GM23338 (cell line): Measurements from ENCODE around the gene SELENOO. TPM values are rescaled to one million over a fixed set of nuclear protein-coding genes. Genes with fewer than 3 reads are reported as not detected.

Experiments
- ATAC-seq: fragments of 200-7000 bp; cut with Tn5 transposase; 3 replicates; pipeline ENCODE4 v1.9.1; 2020
- DNase-seq: peaks from one replicate; pipeline ENCODE4 v3.0.0-alpha.2; 2015; ENCODE audit warnings: low spot score
- H2AFZ ChIP-seq: fragments of 200-600 bp; sonication (generic); 2 replicates; pipeline ENCODE4 v1.8.0; 2016; ENCODE audit warnings: antibody characterized with exemption, mild to moderate bottlenecking, moderate library complexity
- H3F3A ChIP-seq: fragments of 200-600 bp; sonication (generic); replicated peaks from 2 replicates; pipeline ENCODE4 v1.8.0; 2017; ENCODE audit warnings: antibody characterized with exemption, mixed run types, low read depth
- H3K27ac ChIP-seq: fragments of 200-600 bp; sonication (generic); 2 replicates; pipeline ENCODE4 v1.6.1; 2016; ENCODE audit warnings: low read depth
- H3K27me3 ChIP-seq: fragments of 200-600 bp; sonication (generic); 2 replicates; pipeline ENCODE4 v1.8.0; 2016; ENCODE audit warnings: mild to moderate bottlenecking, mixed run types, moderate library complexity; ENCODE audit not compliant: insufficient read depth
- H3K36me3 ChIP-seq: fragments of 200-600 bp; sonication (generic); 2 replicates; pipeline ENCODE4 v1.8.0; 2016; ENCODE audit warnings: mild to moderate bottlenecking; ENCODE audit not compliant: insufficient read depth
- H3K4me1 ChIP-seq: fragments of 200-600 bp; sonication (generic); 2 replicates; pipeline ENCODE4 v1.8.0; 2016; ENCODE audit warnings: mild to moderate bottlenecking, moderate library complexity; ENCODE audit not compliant: insufficient read depth
- H3K4me2 ChIP-seq: fragments of 200-600 bp; sonication (generic); 2 replicates; pipeline ENCODE4 v1.7.1; 2017; ENCODE audit warnings: mixed run types
- H3K4me3 ChIP-seq: fragments of 200-600 bp; sonication (generic); 2 replicates; pipeline ENCODE4 v1.6.1; 2016; ENCODE audit warnings: mixed run types
- H3K79me2 ChIP-seq: fragments of 200-600 bp; sonication (generic); replicated peaks from 2 replicates; pipeline ENCODE4 v1.8.0; 2017; ENCODE audit warnings: mild to moderate bottlenecking; ENCODE audit not compliant: insufficient read depth
- H3K9me2 ChIP-seq: fragments of 200-600 bp; sonication (generic); 2 replicates; pipeline ENCODE4 v1.8.0; 2017; ENCODE audit not compliant: insufficient read depth
- H4K20me1 ChIP-seq: fragments of 200-600 bp; sonication (generic); replicated peaks from 2 replicates; pipeline ENCODE4 v1.8.0; 2017; ENCODE audit warnings: mild to moderate bottlenecking; ENCODE audit not compliant: insufficient read depth
- H3K27ac Mint-ChIP-seq: 2 replicates; pipeline ENCODE4 v1.8.0; 2020; ENCODE audit warnings: inconsistent platforms, mild to moderate bottlenecking, moderate library complexity, mixed read lengths
- H3K27me3 Mint-ChIP-seq: 3 replicates; pipeline ENCODE4 v1.8.0; 2022; ENCODE audit warnings: low read depth, mild to moderate bottlenecking, moderate library complexity, mixed read lengths, inconsistent platforms; ENCODE audit not compliant: insufficient read depth, poor library complexity
- H3K36me3 Mint-ChIP-seq: 3 replicates; pipeline ENCODE4 v1.8.0; 2021; ENCODE audit warnings: low read depth, mild to moderate bottlenecking, inconsistent platforms, moderate library complexity, mixed read lengths
- H3K4me1 Mint-ChIP-seq: 3 replicates; pipeline ENCODE4 v1.8.0; 2020; ENCODE audit warnings: mild to moderate bottlenecking, inconsistent platforms, mixed read lengths
- H3K4me3 Mint-ChIP-seq: 3 replicates; pipeline ENCODE4 v1.8.0; 2021; ENCODE audit warnings: moderate library complexity, mild to moderate bottlenecking, inconsistent platforms, mixed read lengths
- H3K9me3 Mint-ChIP-seq: 3 replicates; pipeline ENCODE4 v1.8.0; 2020; ENCODE audit warnings: moderate library complexity, mild to moderate bottlenecking, inconsistent platforms, mixed read lengths
- CREB1 ChIP-seq: fragments of 250-450 bp; sonication (Bioruptor Pico); IDR thresholded peaks from 2 replicates; pipeline ENCODE4 v1.5.0; 2020; ENCODE audit warnings: low read depth, mild to moderate bottlenecking, moderate library complexity
- EZH2 ChIP-seq: fragments of 200-600 bp; sonication (generic); IDR thresholded peaks from one replicate; pipeline ENCODE4 v1.8.0; 2017; ENCODE audit warnings: antibody characterized with exemption, mild to moderate bottlenecking, low read depth; ENCODE audit not compliant: unreplicated experiment
- JUNB ChIP-seq: IDR thresholded peaks from one replicate; pipeline ENCODE4 v1.6.1; 2016; ENCODE audit warnings: antibody characterized with exemption; ENCODE audit not compliant: unreplicated experiment
- NANOG ChIP-seq: IDR thresholded peaks from 2 replicates; pipeline ENCODE4 v1.6.1; 2016; ENCODE audit warnings: antibody characterized with exemption, borderline replicate concordance
- STAT1 ChIP-seq: IDR thresholded peaks from one replicate; pipeline ENCODE4 v1.6.1; 2016; ENCODE audit warnings: antibody characterized with exemption; ENCODE audit not compliant: unreplicated experiment
- ZNF114 ChIP-seq: fragments of 250-450 bp; sonication (Bioruptor Pico); IDR thresholded peaks from 2 replicates; pipeline ENCODE4 v1.5.0; 2020; ENCODE audit warnings: mild to moderate bottlenecking, moderate library complexity
- polyA plus RNA-seq: library from polyadenylated mRNA; unstranded; fragments of >200 nt; fragmentation: Nextera tagmentation; extraction: Ambion mirVana; gene quantifications from 2 replicates; pipeline ENCODE4 v1.2.1, GENCODE V29; 2016
- total RNA-seq: library from RNA; depleted of rRNA; stranded (reverse); fragments of >200 nt; shearing (Covaris generic); gene quantifications from 2 replicates; pipeline ENCODE4 v1.2.3, GENCODE V29; 2014
- TF ChIP-seq, protein P1 (sequence below): fragments of 250-450 bp; sonication (Bioruptor Pico); IDR thresholded peaks from 2 replicates; pipeline ENCODE4 v1.5.0; 2020; ENCODE audit warnings: mild to moderate bottlenecking, moderate library complexity

The SELENOO gene
- total and polyA plus RNA-seq, 2 experiments from 2014 or later, result 6.8 to 21.3 TPM

DNA sequence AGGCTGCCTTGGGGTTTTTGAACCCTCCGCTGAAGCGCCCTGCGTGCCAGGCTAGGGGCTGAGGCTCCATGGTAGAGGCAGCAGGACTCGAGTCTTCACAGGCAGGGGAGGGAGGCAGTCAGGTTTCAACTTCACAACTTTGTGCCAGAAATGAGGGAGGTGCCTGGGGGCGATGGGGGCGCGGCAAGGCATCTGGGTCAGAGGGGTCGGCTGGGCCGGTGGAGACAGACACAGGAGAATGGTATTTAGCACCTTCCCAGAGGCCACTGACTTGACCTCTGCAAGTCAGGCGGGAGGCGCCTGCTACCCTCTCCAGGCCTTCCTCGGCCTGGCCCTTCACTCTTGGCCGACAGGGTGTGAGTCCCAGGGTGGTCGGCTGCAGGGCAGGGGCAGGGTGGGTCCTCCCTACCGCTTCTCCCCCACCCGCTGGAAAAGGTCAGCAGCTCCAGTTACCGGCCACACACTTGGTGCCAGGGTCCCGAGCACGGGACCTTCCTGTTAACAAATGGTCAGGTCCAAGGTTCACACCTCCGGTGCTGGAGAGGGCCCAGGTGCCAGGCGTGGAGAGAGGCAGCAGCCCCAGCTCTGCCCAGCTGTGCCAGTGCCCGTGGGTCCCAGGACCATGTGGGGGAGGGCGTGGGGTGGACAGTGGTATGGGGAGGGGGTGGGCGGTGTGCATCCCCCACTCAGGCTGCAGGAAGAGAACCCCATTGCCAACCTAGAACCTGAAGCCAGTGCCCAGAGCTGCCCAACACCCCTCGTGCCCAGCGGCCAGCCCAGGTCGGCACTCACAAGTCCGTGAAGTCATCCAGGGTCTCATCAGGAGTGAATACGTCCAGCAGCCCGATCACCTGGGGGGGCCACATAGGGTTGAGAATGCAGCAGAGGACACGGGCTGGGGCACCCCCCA is 56.9 kb downstream of the SELENOO start (continued):
- TF ChIP-seq, protein P1, sequence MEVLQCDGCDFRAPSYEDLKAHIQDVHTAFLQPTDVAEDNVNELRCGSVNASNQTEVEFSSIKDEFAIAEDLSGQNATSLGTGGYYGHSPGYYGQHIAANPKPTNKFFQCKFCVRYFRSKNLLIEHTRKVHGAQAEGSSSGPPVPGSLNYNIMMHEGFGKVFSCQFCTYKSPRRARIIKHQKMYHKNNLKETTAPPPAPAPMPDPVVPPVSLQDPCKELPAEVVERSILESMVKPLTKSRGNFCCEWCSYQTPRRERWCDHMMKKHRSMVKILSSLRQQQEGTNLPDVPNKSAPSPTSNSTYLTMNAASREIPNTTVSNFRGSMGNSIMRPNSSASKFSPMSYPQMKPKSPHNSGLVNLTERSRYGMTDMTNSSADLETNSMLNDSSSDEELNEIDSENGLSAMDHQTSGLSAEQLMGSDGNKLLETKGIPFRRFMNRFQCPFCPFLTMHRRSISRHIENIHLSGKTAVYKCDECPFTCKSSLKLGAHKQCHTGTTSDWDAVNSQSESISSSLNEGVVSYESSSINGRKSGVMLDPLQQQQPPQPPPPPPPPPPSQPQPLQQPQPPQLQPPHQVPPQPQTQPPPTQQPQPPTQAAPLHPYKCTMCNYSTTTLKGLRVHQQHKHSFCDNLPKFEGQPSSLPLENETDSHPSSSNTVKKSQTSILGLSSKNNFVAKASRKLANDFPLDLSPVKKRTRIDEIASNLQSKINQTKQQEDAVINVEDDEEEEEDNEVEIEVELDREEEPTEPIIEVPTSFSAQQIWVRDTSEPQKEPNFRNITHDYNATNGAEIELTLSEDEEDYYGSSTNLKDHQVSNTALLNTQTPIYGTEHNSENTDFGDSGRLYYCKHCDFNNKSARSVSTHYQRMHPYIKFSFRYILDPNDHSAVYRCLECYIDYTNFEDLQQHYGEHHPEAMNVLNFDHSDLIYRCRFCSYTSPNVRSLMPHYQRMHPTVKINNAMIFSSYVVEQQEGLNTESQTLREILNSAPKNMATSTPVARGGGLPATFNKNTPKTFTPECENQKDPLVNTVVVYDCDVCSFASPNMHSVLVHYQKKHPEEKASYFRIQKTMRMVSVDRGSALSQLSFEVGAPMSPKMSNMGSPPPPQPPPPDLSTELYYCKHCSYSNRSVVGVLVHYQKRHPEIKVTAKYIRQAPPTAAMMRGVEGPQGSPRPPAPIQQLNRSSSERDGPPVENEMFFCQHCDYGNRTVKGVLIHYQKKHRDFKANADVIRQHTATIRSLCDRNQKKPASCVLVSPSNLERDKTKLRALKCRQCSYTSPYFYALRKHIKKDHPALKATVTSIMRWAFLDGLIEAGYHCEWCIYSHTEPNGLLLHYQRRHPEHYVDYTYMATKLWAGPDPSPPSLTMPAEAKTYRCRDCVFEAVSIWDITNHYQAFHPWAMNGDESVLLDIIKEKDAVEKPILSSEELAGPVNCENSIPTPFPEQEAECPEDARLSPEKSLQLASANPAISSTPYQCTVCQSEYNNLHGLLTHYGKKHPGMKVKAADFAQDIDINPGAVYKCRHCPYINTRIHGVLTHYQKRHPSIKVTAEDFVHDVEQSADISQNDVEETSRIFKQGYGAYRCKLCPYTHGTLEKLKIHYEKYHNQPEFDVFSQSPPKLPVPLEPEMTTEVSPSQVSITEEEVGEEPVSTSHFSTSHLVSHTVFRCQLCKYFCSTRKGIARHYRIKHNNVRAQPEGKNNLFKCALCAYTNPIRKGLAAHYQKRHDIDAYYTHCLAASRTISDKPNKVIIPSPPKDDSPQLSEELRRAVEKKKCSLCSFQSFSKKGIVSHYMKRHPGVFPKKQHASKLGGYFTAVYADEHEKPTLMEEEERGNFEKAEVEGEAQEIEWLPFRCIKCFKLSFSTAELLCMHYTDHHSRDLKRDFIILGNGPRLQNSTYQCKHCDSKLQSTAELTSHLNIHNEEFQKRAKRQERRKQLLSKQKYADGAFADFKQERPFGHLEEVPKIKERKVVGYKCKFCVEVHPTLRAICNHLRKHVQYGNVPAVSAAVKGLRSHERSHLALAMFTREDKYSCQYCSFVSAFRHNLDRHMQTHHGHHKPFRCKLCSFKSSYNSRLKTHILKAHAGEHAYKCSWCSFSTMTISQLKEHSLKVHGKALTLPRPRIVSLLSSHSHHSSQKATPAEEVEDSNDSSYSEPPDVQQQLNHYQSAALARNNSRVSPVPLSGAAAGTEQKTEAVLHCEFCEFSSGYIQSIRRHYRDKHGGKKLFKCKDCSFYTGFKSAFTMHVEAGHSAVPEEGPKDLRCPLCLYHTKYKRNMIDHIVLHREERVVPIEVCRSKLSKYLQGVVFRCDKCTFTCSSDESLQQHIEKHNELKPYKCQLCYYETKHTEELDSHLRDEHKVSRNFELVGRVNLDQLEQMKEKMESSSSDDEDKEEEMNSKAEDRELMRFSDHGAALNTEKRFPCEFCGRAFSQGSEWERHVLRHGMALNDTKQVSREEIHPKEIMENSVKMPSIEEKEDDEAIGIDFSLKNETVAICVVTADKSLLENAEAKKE (CRISPR knock-in tag), result no peak
- TF ChIP-seq CREB1 (no peak), JUNB (no peak), EZH2 (no peak), STAT1 (no peak), ZNF114 (no peak), NANOG (no peak)

DNA sequence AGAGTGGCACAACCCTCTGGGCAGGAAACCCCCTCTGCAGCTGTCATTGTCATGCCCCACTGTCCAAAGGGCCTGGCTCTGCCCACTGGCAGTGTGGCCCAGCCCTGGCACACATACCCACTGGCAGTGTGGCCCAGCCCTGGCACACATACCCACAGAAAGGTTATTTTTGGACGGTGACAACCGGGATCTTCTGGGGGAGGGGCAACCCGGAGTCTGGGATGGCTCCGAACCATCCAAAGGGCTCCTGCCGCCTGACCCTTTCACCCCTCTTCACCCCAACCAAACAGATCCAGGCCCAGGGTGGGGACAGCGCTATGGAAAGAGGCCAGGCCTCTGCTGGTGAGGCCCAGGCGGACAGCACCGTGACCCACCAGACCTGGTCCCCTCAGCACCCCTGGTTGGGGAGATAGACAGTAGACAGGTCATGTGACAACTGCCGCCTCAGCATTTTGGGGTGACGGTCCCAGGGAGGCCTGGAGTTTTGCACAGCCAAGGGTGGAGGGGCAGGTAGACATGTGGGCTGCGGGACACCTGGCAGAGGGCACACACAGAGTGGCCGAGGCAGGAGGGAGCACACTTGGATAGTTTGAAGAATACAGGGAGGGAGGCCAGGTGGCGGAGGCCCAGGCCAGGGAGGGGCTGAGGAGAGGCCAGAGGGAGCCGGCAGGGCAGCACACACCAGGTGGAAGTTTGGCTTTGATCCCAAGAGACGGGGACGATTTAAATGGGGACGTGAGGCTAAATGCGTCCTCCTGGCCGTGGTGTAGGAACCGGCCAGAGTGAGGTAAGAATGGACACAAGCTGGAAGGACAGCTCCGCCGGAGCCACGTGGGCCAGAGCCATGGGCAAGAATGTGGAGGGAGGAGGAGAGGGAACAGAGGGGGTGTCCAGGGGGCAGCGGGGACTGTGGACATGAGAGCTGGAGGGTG is 57.8 kb downstream of the SELENOO start:
- Mint-ChIP-seq H3K9me3 (no peaks in the 10 kb centered on the region), H3K4me1 (peaks cover 6% of the 10 kb centered on the region; the same call in 2 of the 3 replicates), H3K4me3 (no peak overlapping the region)

More for the DNA sequence above, 57.8 kb downstream of the SELENOO start:
- H4K20me1 ChIP-seq, result no peaks in the 10 kb centered on the region
- H2AFZ ChIP-seq, result no peak overlapping the region
- DNase-seq (no peak), ATAC-seq (no peak)
- H3K27me3 ChIP-seq, result peaks cover 23% of the 10 kb centered on the region
- TF ChIP-seq CREB1, result no peak
- TF ChIP-seq EZH2, result no peak
- Mint-ChIP-seq H3K27me3 (peaks cover 21% of the 10 kb centered on the region), H3K36me3 (no peaks in the 10 kb centered on the region), H3K27ac (no peak overlapping the region)
- H3F3A ChIP-seq, result no peaks in the 10 kb centered on the region
- no peak overlapping the region for H3K4me2 ChIP-seq
- H3K36me3 ChIP-seq, result no peaks in the 10 kb centered on the region
- H3K27ac ChIP-seq, result no peak overlapping the region
- no peaks in the 10 kb centered on the region for H3K79me2 ChIP-seq
- H3K4me3 ChIP-seq, result no peak overlapping the region
- no peaks in the 10 kb centered on the region for H3K9me2 ChIP-seq
- H3K4me1 ChIP-seq, result peaks cover 7% of the 10 kb centered on the region
